Lower lobe of right lung (tissue), 2 donors: Measurements from ENCODE around the gene ILK. TPM values are rescaled to one million over a fixed set of nuclear protein-coding genes. Genes with fewer than 3 reads are reported as not detected.

Experiments used
- ATAC-seq, 2 donors: fragments of 200-7000 bp; cut with Tn5 transposase; one replicate each; pipeline ENCODE4 v1.9.1; 2020 to 2022; ENCODE audit warnings: mild to moderate bottlenecking in 2 of 2, moderate library complexity in 2 of 2
- DNase-seq: peaks from one replicate; pipeline ENCODE4 v3.0.0-alpha.2; 2020
- H3K27ac ChIP-seq: fragments of 200-600 bp; one replicate; pipeline ENCODE4 v1.8.0; 2022
- H3K27me3 ChIP-seq: fragments of 200-600 bp; one replicate; pipeline ENCODE4 v1.8.0; 2022; ENCODE audit warnings: low read depth
- H3K36me3 ChIP-seq: fragments of 200-600 bp; one replicate; pipeline ENCODE4 v1.8.0; 2022; ENCODE audit warnings: mild to moderate bottlenecking
- H3K4me1 ChIP-seq: fragments of 200-600 bp; one replicate; pipeline ENCODE4 v1.8.0; 2022
- H3K4me3 ChIP-seq: fragments of 200-600 bp; one replicate; pipeline ENCODE4 v1.8.0; 2022; ENCODE audit warnings: mild to moderate bottlenecking
- H3K9me3 ChIP-seq: fragments of 200-600 bp; one replicate; pipeline ENCODE4 v1.8.0; 2022
- CTCF ChIP-seq: fragments of 200-600 bp; IDR thresholded peaks from one replicate; pipeline ENCODE4 v1.8.0; 2022; ENCODE audit warnings: antibody characterized with exemption, mild to moderate bottlenecking
- intact Hi-C: fragments of 100-400 bp; cut with DNase I; formaldehyde crosslinking; loops from one replicate; pipeline ENCODE4 v1.11.0; 2022
- total RNA-seq: library from RNA; stranded (reverse); fragmentation: NEBNext Ultra II Directional; extraction: Animal tissue kit (Norgen Biotek cat#: 25700); gene quantifications from one replicate; pipeline ENCODE4 v1.2.1, GENCODE V29; 2021
- donor health status: DM: no; HTN: yes; CAD: no; lungs with severe emphysema.

The ILK gene
- total RNA-seq, 1 donor from 2014 or later = 135 TPM

- H3K4me1 ChIP-seq = no peaks in the 10 kb centered on the region
- H3K4me3 ChIP-seq = no peak overlapping the region
- no peak overlapping the region for H3K27ac ChIP-seq
- H3K36me3 ChIP-seq = no peaks in the 10 kb centered on the region
- intact Hi-C loops = no loop called here
- no peaks in the 10 kb centered on the region for H3K27me3 ChIP-seq
- no peak for TF ChIP-seq CTCF
- ATAC-seq (peak in 1 of 2 donors; percentile 25), DNase-seq (no peak)
- peaks cover 22% of the 10 kb centered on the region for H3K9me3 ChIP-seq
Measured at GRCh38 chr11:6586434-6587359, 16.9 kb upstream of the ILK start.

- Histone ChIP-seq H3K9me3 (peaks cover 22% of the 10 kb centered on the region), H3K4me1 (no peaks in the 10 kb centered on the region), H3K27ac (no peak overlapping the region), H3K36me3 (peaks cover 7% of the 10 kb centered on the region), H3K4me3 (no peak overlapping the region), H3K27me3 (no peaks in the 10 kb centered on the region)
- no peak for DNase-seq
- intact Hi-C loops = no loop called here
- ATAC-seq = peak; percentile 48 to 64
- TF ChIP-seq CTCF = no peak
Measured at GRCh38 chr11:6587360-6587953, 16.1 kb upstream of the ILK start.

- intact Hi-C loops = no loop called here
- ATAC-seq = no peak
- H3K4me1 ChIP-seq = no peaks in the 10 kb centered on the region
- peaks cover 12% of the 10 kb centered on the region for H3K36me3 ChIP-seq
- H3K9me3 ChIP-seq = peaks cover 18% of the 10 kb centered on the region
- H3K27ac ChIP-seq = no peak overlapping the region
- H3K27me3 ChIP-seq = no peaks in the 10 kb centered on the region
- no peak overlapping the region for H3K4me3 ChIP-seq
- TF ChIP-seq CTCF = no peak
- DNase-seq = no peak
Measured at GRCh38 chr11:6588018-6588417, 15.6 kb upstream of the ILK start.

- intact Hi-C loops = no loop called here
Measured at GRCh38 chr11:6594142-6594768, 9.3 kb upstream of the ILK start.

More at GRCh38 chr11:6594142-6594768, 9.3 kb upstream of the ILK start:
- ATAC-seq (no peak), DNase-seq (no peak)
- H3K4me1 ChIP-seq = no peaks in the 10 kb centered on the region
- no peak overlapping the region for H3K27ac ChIP-seq
- no peaks in the 10 kb centered on the region for H3K27me3 ChIP-seq
- peaks cover 54% of the 10 kb centered on the region for H3K36me3 ChIP-seq
- TF ChIP-seq CTCF = no peak
- no peaks in the 10 kb centered on the region for H3K9me3 ChIP-seq
- H3K4me3 ChIP-seq = no peak overlapping the region
